ENCODE data around the gene NAALADL2. TPM values are rescaled to one million over a fixed set of nuclear protein-coding genes. Genes with fewer than 3 reads are reported as not detected.

Gene NAALADL2
- total and polyA plus RNA-seq, 9 of the 15 experiments (the other 6 are each of a cell fraction or from before 2014, with no cell fraction given) = 0.29 to 1.1 (median 0.79) TPM; not detected in 1

- no peaks in the 10 kb centered on the region for H3K36me3 ChIP-seq (ENCODE audit: control insufficient read depth, insufficient read depth, low read length)
- BruUV-seq (replicated peaks) = no TSS peak
- ChIA-PET CTCF (ENCODE audit: low intra/inter-chr PET ratio) (no interaction called here), POLR2A (no interaction called here)
- H3K9me1 ChIP-seq (ENCODE audit: control insufficient read depth, insufficient read depth, low read length) = no peaks in the 10 kb centered on the region
- no peaks in the 10 kb centered on the region for H3K27me3 ChIP-seq (ENCODE audit: control insufficient read depth in 2 of 2, insufficient read depth in 2 of 2, low read length in 2 of 2)
- DNase-seq (ENCODE audit: extremely low read depth in 1 of 4, low spot score in 3 of 4) (no peak), ATAC-seq (no peak), FAIRE-seq (no peak)
- no peak overlapping the region for H3K4me2 ChIP-seq (ENCODE audit: insufficient read depth, low read length)
- intact Hi-C loops (cut with micrococcal nuclease) = no loop called here
- H3K4me1 ChIP-seq (replicated peaks in 1 of 2; ENCODE audit: control insufficient read depth in 2 of 2, insufficient read depth in 2 of 2, low read length in 2 of 2) = no peaks in the 10 kb centered on the region
- WGBS (ENCODE audit: insufficient coverage, low coverage, missing lambda C conversion rate) = 0% methylated on average over 2 of the region's 2 CpGs
- H3K9ac ChIP-seq (ENCODE audit: insufficient read depth in 1 of 2, low read depth in 2 of 2, low read length in 2 of 2) = no peak overlapping the region
- in situ Hi-C loops (cut with MboI) = no loop called here
- H2AFZ ChIP-seq (ENCODE audit: low read depth, low read length) = no peak overlapping the region
- H3K4me3 ChIP-seq = no peak overlapping the region
- no peaks in the 10 kb centered on the region for H3K9me3 ChIP-seq (replicated peaks; ENCODE audit: control insufficient read depth, insufficient read depth, low read depth, low read length)
- no peaks in the 10 kb centered on the region for H3K79me2 ChIP-seq (ENCODE audit: control insufficient read depth, insufficient read depth, low read length)
- no peak overlapping the region for H3K27ac ChIP-seq (ENCODE audit: extremely low read depth, low read depth, low read length)
- no peaks in the 10 kb centered on the region for H4K20me1 ChIP-seq (replicated peaks; ENCODE audit: control insufficient read depth, insufficient read depth, low read length)
- TF ChIP-seq DEAF1 (CRISPR knock-in tag; IDR thresholded peaks at IDR 0.05) = no peak
- TF ChIP-seq E2F6 (IDR thresholded peaks at IDR 0.05; ENCODE audit: borderline replicate concordance in 1 of 2, extremely low read depth in 1 of 2, insufficient read depth in 1 of 2, insufficient read length in 1 of 2, low read depth in 1 of 2, low read length in 1 of 2, poor library complexity in 1 of 2, severe bottlenecking in 1 of 2) = no peak
- TF ChIP-seq NR2F6 (CRISPR knock-in tag; IDR thresholded peaks at IDR 0.05) = no peak
- no peak for TF ChIP-seq STAT5A (IDR thresholded peaks at IDR 0.05; ENCODE audit: borderline replicate concordance, low read length)
- no peak for TF ChIP-seq CEBPG (CRISPR knock-in tag; IDR thresholded peaks at IDR 0.05)
- TF ChIP-seq CEBPG (tag; conservative IDR thresholded peaks at IDR 0.05 in 1 of 2, IDR thresholded peaks at IDR 0.05 in 1 of 2) = peak; percentile 53 to 96
- no peak for TF ChIP-seq LARP7 (IDR thresholded peaks at IDR 0.05)
- TF ChIP-seq ZBTB26 (CRISPR knock-in tag; IDR thresholded peaks at IDR 0.05) = no peak
- TF ChIP-seq ZNF318 (IDR thresholded peaks at IDR 0.05; ENCODE audit: borderline replicate concordance in 1 of 2, low read depth in 1 of 2) = no peak
- no peak for TF ChIP-seq ZBTB7A (IDR thresholded peaks at IDR 0.05; ENCODE audit: borderline replicate concordance, control insufficient read depth, low read depth, low read length)
These were observed 285.2 kb downstream of the NAALADL2 start for GRCh38 chr3:175144368-175144767.
